NB4 (cell line): Measurements from ENCODE around the gene FAM204A.

Source experiments
- DNase-seq: peaks from one replicate; pipeline ENCODE4 v3.0.0; 2010; ENCODE audit warnings: low read depth
- H3K4me3 ChIP-seq: one replicate; pipeline ENCODE4 v1.5.1; 2011; ENCODE audit warnings: mild to moderate bottlenecking, low read depth, low read length, moderate library complexity
- MYC ChIP-seq: IDR thresholded peaks from 2 replicates; pipeline ENCODE4 v1.6.1; 2011; ENCODE audit warnings: low read depth, low read length
- POLR2A ChIP-seq: IDR thresholded peaks from 2 replicates; pipeline ENCODE4 v1.6.1; 2011; ENCODE audit warnings: mild to moderate bottlenecking; ENCODE audit not compliant: insufficient read length; ENCODE audit errors: extremely low read depth
- TF ChIP-seq, protein P1 (sequence below): IDR thresholded peaks from one replicate; pipeline ENCODE4 v1.5.1; 2012; ENCODE audit warnings: low read depth, low read length
- TF ChIP-seq, protein P2 (sequence below): IDR thresholded peaks from 2 replicates; pipeline ENCODE4 v1.6.1; 2011; ENCODE audit warnings: low read depth, low read length

Gene FAM204A

DNA sequence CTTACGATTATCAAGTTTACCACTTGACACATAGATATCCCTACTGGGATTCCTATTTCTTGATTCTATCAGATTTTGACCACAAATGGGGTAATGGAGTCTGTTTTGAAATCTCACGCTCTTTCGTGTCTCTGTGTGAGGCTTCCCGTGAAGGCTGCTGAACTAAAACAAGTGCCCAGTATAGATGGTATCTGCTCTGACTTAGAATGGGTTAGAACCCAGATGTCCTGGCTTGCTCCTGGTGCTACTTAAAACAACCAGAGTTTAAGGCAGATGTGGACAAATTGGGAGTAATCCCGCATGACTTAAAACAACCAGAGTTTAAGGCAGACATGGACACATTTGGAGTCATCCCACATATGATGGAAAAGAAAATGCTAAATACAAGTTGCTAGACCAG is 85.9 kb downstream of the FAM204A start:
- DNase-seq: no peak
- TF ChIP-seq POLR2A: no peak
- TF ChIP-seq, protein P1, sequence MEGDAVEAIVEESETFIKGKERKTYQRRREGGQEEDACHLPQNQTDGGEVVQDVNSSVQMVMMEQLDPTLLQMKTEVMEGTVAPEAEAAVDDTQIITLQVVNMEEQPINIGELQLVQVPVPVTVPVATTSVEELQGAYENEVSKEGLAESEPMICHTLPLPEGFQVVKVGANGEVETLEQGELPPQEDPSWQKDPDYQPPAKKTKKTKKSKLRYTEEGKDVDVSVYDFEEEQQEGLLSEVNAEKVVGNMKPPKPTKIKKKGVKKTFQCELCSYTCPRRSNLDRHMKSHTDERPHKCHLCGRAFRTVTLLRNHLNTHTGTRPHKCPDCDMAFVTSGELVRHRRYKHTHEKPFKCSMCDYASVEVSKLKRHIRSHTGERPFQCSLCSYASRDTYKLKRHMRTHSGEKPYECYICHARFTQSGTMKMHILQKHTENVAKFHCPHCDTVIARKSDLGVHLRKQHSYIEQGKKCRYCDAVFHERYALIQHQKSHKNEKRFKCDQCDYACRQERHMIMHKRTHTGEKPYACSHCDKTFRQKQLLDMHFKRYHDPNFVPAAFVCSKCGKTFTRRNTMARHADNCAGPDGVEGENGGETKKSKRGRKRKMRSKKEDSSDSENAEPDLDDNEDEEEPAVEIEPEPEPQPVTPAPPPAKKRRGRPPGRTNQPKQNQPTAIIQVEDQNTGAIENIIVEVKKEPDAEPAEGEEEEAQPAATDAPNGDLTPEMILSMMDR: no peak
- TF ChIP-seq, protein P2, sequence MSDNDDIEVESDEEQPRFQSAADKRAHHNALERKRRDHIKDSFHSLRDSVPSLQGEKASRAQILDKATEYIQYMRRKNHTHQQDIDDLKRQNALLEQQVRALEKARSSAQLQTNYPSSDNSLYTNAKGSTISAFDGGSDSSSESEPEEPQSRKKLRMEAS: no peak
- TF ChIP-seq MYC: no peak
- no peak overlapping the region for H3K4me3 ChIP-seq

DNA sequence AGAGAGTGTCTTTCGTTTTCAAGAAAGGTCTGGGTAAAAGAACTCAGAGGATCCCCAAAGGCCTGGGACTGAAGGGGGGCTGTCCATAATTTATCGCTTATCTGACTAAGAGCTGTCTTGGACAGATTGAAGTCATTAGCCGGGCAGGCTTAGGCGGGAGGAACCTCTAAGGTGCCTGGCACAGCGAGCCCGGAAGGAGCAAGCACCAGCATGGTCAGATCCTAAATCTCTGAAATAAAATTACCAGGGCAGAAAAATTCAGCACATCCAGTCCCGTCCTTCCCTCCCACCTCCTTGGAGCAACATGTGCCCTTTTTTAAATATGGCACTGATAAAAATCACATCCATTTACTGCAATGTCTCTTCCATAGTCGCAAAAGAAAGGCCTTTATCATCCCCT is 86.8 kb downstream of the FAM204A start:
- no peak overlapping the region for H3K4me3 ChIP-seq
- DNase-seq: no peak
- TF ChIP-seq, protein P1: no peak
- TF ChIP-seq MYC: no peak
- TF ChIP-seq, protein P2: no peak
- TF ChIP-seq POLR2A: no peak

DNA sequence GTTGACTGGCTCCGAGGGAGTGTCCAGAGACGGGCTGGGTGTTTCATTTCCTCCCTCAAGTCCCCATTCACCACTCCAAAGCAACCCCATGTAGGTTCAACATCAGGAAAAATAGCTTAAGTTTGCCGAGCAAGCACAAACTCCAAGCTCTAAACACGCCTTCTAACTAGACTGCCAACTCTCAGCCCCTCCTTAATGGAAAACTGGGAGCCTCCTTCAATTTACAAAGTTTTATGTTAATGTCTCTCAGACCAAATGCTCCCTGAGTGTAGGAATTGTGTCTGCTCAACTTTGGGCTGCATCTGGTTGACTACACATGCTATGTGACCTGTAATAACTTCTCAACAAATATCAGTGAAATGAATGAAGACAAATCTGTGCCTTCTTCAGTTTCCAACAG is 87.5 kb downstream of the FAM204A start:
- H3K4me3 ChIP-seq: no peak overlapping the region
- no peak for TF ChIP-seq POLR2A
- TF ChIP-seq, protein P2: no peak
- DNase-seq: no peak

DNA sequence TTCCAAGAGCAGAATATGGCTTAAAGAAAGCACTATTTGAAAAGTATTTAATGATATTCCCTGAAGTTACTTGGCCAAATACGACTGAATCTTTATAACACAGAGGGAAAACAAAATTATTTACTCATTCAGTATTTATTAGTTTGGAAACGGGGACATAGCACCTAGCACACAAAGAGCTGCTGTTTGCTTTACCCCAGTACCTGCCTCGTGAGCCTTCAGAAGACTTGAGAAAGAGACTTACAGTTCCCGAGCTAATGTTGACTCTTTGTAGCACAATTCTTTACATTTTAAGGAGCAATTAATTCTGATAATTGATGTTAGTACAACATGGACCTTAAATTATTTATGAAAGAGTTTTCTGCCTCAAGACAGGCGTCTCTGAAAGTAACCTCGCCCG is 88.7 kb downstream of the FAM204A start:
- TF ChIP-seq MYC: no peak
- TF ChIP-seq, protein P1: no peak
- no peak for TF ChIP-seq POLR2A
- TF ChIP-seq, protein P2: no peak
- no peak overlapping the region for H3K4me3 ChIP-seq
- DNase-seq: no peak

DNA sequence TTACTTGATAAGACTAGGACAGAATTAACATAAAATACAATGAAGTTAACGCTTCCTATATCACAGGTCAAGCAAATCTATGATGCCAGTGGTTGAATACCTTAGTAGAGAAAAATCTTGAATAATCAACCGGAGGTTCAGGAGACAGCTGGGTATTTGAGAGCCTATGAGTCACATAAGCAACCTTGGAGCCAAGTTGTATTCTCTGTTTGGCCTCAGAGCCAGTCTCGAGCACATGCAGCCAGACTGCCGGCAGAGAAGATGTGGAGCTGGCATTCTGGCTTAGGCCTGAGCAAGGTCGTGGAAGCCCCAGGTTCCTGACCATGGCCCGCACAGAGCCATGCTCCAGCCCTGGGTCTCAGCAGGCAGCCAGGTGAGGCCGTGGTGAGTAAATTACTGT is 90.3 kb downstream of the FAM204A start:
- no peak for DNase-seq
- H3K4me3 ChIP-seq: no peak overlapping the region
- TF ChIP-seq, protein P2: no peak
- TF ChIP-seq MYC (no peak), POLR2A (no peak)
- TF ChIP-seq, protein P1: no peak

DNA sequence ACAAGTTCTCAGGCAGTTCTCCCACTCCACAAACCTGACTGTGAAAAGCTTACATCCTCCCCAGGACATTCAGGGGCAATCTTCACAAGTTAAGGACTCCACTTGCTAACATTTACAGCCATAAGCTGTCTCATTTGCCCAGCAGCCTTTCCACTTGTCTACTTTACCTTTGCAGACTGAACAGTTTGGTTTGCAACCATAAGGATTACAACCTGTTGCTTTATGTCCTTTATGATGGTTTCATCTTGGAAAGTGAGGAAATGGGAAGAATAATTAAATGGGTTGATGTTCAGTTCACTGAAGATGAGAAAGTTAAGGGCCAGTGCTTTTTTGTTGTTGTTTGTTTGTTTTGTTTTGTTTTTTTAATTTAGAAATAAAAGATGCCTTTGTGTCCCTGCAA is 92.4 kb downstream of the FAM204A start:
- TF ChIP-seq, protein P1: no peak
- TF ChIP-seq MYC (no peak), POLR2A (no peak)
- TF ChIP-seq, protein P2: no peak

More for the DNA sequence above, 92.4 kb downstream of the FAM204A start:
- H3K4me3 ChIP-seq: no peak overlapping the region
- DNase-seq: no peak
